Measurements from ENCODE around the gene VEGFD. TPM values are rescaled to one million over a fixed set of nuclear protein-coding genes. Genes with fewer than 3 reads are reported as not detected.

VEGFD gene
- total and polyA plus RNA-seq, 2 donors (not counting 1 experiment from before 2014, with no cell fraction given), result not detected

DNA sequence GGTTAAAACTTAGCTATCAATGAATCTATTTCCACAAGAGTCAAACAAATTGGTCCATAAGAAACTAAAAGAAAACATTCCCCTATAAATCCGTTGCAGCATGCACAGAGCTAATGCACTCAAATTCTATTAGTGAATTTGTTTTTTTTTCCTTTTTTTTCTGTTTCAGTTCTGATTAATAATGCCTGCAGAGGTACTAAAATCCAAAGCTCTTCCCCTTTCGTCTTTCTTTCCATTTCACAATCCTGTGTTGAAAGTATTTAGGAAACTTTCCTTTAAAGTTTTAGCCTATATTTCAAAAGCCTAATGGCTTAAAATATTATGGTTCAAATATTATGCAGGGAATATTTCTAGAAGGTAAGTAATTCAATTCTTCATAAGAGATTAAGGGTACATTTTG, 45.9 kb upstream of the VEGFD start:
- H3K4me1 Mint-ChIP-seq, result no peaks in the 10 kb centered on the region
- Histone ChIP-seq H3K4me2 (replicated peaks; ENCODE audit: low read depth, low read length, poor library complexity, severe bottlenecking) (no peak overlapping the region), H3K4me1 (ENCODE audit: control insufficient read depth in 2 of 2, insufficient read depth in 2 of 2, low read length in 2 of 2) (no peaks in the 10 kb centered on the region), H3K9me3 (ENCODE audit: control extremely low read depth in 1 of 3, control insufficient read depth in 2 of 3, insufficient read depth in 1 of 3, low read length in 2 of 3) (no peaks in the 10 kb centered on the region), H3K9ac (ENCODE audit: low read length) (no peak overlapping the region), H3K27me3 (replicated peaks in 1 of 4; ENCODE audit: control extremely low read depth in 1 of 4, control insufficient read depth in 3 of 4, insufficient read depth in 4 of 4, low read length in 3 of 4) (peaks cover 0 to 5% (median 0%) of the 10 kb centered on the region in 4 experiments), H3K27ac (ENCODE audit: low read length in 2 of 2) (no peak overlapping the region), H2AFZ (ENCODE audit: insufficient read depth, low read depth, low read length, poor library complexity, severe bottlenecking) (no peak overlapping the region), H3K4me3 (ENCODE audit: control extremely low read depth in 1 of 5, extremely low read depth in 1 of 5, insufficient read depth in 1 of 5, low read depth in 2 of 5, low read length in 4 of 5) (no peak overlapping the region), H3K79me2 (ENCODE audit: control insufficient read depth, insufficient read depth, low read length) (no peaks in the 10 kb centered on the region), H4K20me1 (ENCODE audit: control insufficient read depth, insufficient read depth, low read length, poor library complexity, severe bottlenecking) (no peaks in the 10 kb centered on the region), H3K36me3 (replicated peaks in 1 of 2; ENCODE audit: control extremely low read depth in 1 of 2, control insufficient read depth in 1 of 2, extremely low read depth in 1 of 2, insufficient read depth in 2 of 2, low read length in 1 of 2) (no peaks in the 10 kb centered on the region)
- H3K27ac Mint-ChIP-seq, result no peak overlapping the region
- ChIA-PET CTCF (no interaction called here), POLR2A (no interaction called here)
- peaks cover 6% of the 10 kb centered on the region for H3K27me3 Mint-ChIP-seq
- ATAC-seq (ENCODE audit: low read depth) (no peak), DNase-seq (no peak)
- H3K4me3 Mint-ChIP-seq, result no peak overlapping the region
- WGBS (ENCODE audit: insufficient coverage), result no CpG with 5 or more reads among the region's 2 CpGs
- H3K9me3 Mint-ChIP-seq (ENCODE audit: insufficient read depth), result no peaks in the 10 kb centered on the region
- intact Hi-C loops (cut with micrococcal nuclease), result no loop called here
- no peak for TF ChIP-seq EZH2 (IDR thresholded peaks at IDR 0.05; ENCODE audit: borderline replicate concordance, insufficient read depth, low read depth, low read length, poor library complexity, severe bottlenecking)
- TF ChIP-seq, protein P1, sequence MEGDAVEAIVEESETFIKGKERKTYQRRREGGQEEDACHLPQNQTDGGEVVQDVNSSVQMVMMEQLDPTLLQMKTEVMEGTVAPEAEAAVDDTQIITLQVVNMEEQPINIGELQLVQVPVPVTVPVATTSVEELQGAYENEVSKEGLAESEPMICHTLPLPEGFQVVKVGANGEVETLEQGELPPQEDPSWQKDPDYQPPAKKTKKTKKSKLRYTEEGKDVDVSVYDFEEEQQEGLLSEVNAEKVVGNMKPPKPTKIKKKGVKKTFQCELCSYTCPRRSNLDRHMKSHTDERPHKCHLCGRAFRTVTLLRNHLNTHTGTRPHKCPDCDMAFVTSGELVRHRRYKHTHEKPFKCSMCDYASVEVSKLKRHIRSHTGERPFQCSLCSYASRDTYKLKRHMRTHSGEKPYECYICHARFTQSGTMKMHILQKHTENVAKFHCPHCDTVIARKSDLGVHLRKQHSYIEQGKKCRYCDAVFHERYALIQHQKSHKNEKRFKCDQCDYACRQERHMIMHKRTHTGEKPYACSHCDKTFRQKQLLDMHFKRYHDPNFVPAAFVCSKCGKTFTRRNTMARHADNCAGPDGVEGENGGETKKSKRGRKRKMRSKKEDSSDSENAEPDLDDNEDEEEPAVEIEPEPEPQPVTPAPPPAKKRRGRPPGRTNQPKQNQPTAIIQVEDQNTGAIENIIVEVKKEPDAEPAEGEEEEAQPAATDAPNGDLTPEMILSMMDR (IDR thresholded peaks at IDR 0.05), result no peak

GRCh38 chrX:15425024-15425423, 40.8 kb upstream of the VEGFD start:
- Histone ChIP-seq H3K27ac (ENCODE audit: low read length in 2 of 2) (no peak overlapping the region), H3K4me3 (ENCODE audit: control extremely low read depth in 1 of 5, extremely low read depth in 1 of 5, insufficient read depth in 1 of 5, low read depth in 2 of 5, low read length in 4 of 5) (no peak overlapping the region), H3K4me1 (ENCODE audit: control insufficient read depth in 2 of 2, insufficient read depth in 2 of 2, low read length in 2 of 2) (no peaks in the 10 kb centered on the region), H4K20me1 (ENCODE audit: control insufficient read depth, insufficient read depth, low read length, poor library complexity, severe bottlenecking) (no peaks in the 10 kb centered on the region), H2AFZ (ENCODE audit: insufficient read depth, low read depth, low read length, poor library complexity, severe bottlenecking) (no peak overlapping the region), H3K79me2 (ENCODE audit: control insufficient read depth, insufficient read depth, low read length) (no peaks in the 10 kb centered on the region), H3K4me2 (replicated peaks; ENCODE audit: low read depth, low read length, poor library complexity, severe bottlenecking) (no peak overlapping the region), H3K9ac (ENCODE audit: low read length) (no peak overlapping the region), H3K36me3 (replicated peaks in 1 of 2; ENCODE audit: control extremely low read depth in 1 of 2, control insufficient read depth in 1 of 2, extremely low read depth in 1 of 2, insufficient read depth in 2 of 2, low read length in 1 of 2) (no peaks in the 10 kb centered on the region), H3K9me3 (ENCODE audit: control extremely low read depth in 1 of 3, control insufficient read depth in 2 of 3, insufficient read depth in 1 of 3, low read length in 2 of 3) (no peaks in the 10 kb centered on the region), H3K27me3 (replicated peaks in 1 of 4; ENCODE audit: control extremely low read depth in 1 of 4, control insufficient read depth in 3 of 4, insufficient read depth in 4 of 4, low read length in 3 of 4) (no peaks in the 10 kb centered on the region)
- no peak overlapping the region for H3K4me3 Mint-ChIP-seq
- no peaks in the 10 kb centered on the region for H3K4me1 Mint-ChIP-seq
- ATAC-seq (ENCODE audit: low read depth) (no peak), DNase-seq (no peak)
- TF ChIP-seq, protein P1 (IDR thresholded peaks at IDR 0.05), result no peak
- TF ChIP-seq EZH2 (IDR thresholded peaks at IDR 0.05; ENCODE audit: borderline replicate concordance, insufficient read depth, low read depth, low read length, poor library complexity, severe bottlenecking), result no peak
- no peaks in the 10 kb centered on the region for H3K9me3 Mint-ChIP-seq (ENCODE audit: insufficient read depth)
- no peaks in the 10 kb centered on the region for H3K27me3 Mint-ChIP-seq
- CTCF ChIA-PET, result no interaction called here
- POLR2A ChIA-PET, result no interaction called here
- intact Hi-C loops (cut with micrococcal nuclease), result no loop called here
- H3K27ac Mint-ChIP-seq, result no peak overlapping the region
- no CpG with 5 or more reads among the region's 1 CpG for WGBS (ENCODE audit: insufficient coverage)

All from B cell (primary cell).